ENCODE data around the gene OR51A2.
"Not testable (repeated sequence)": the region's sequence is repeated elsewhere in the genome, so short reads cannot be mapped to it uniquely, and the experiment has no call there.

OR51A2 gene

GRCh38 chr11:4955613-4956012 is at the start of gene OR51A2:
Gene OR51A2 (minus strand): TSS chr11:4955713. CDS start chr11:4955713, 0 bp downstream.
- not testable (repeated sequence) for DNase-seq

- peak; percentile 1 to 32 for DNase-seq
Measured at GRCh38 chr11:5004424-5005274, 49.1 kb upstream of the OR51A2 start.

GRCh38 chr11:4994551-4994950 is 39.0 kb upstream of the OR51A2 start, which contains the start of gene OR51L1:
Gene OR51L1 (plus strand): TSS chr11:4994851. CDS start chr11:4998983, 4,132 bp downstream.
- DNase-seq = no peak

- DNase-seq = no peak
Measured at GRCh38 chr11:4991060-4991459, 35.5 kb upstream of the OR51A2 start.

GRCh38 chr11:4983841-4984240 is 28.3 kb upstream of the OR51A2 start:
- DNase-seq = no peak

GRCh38 chr11:4982678-4983077 is 27.2 kb upstream of the OR51A2 start:
- no peak for DNase-seq

GRCh38 chr11:4979036-4979435 is 23.5 kb upstream of the OR51A2 start:
- DNase-seq = no peak

- no peak for DNase-seq
Measured at GRCh38 chr11:4975436-4975835, 19.9 kb upstream of the OR51A2 start.

GRCh38 chr11:4962816-4963215 is 7.3 kb upstream of the OR51A2 start:
- no peak for DNase-seq

- DNase-seq = no peak
Measured at GRCh38 chr11:4960877-4961276, 5.4 kb upstream of the OR51A2 start.

- DNase-seq = no peak
Measured at GRCh38 chr11:4957396-4957795, 1.9 kb upstream of the OR51A2 start.

GRCh38 chr11:4947505-4947904 is 8.0 kb downstream of the OR51A2 start, which contains the start of gene OR51A4:
Gene OR51A4 (minus strand): TSS chr11:4947605. CDS start chr11:4947100, 505 bp downstream.
- no peak for DNase-seq

- DNase-seq = no peak
Measured at GRCh38 chr11:4936745-4937144, 18.8 kb downstream of the OR51A2 start.

GRCh38 chr11:4932751-4933150 is 22.8 kb downstream of the OR51A2 start:
- no peak for DNase-seq

- DNase-seq = no peak
Measured at GRCh38 chr11:4926608-4927007, 28.9 kb downstream of the OR51A2 start.

- no peak for DNase-seq
Measured at GRCh38 chr11:4924239-4924638, 31.3 kb downstream of the OR51A2 start, which contains the start of gene OR51G1. Gene OR51G1 (minus strand): TSS chr11:4924339. CDS start chr11:4924339, 0 bp downstream.

GRCh38 chr11:4922304-4922703 is 33.2 kb downstream of the OR51A2 start:
- DNase-seq = no peak

- no peak for DNase-seq
Measured at GRCh38 chr11:4921796-4922195, 33.7 kb downstream of the OR51A2 start.

- no peak for DNase-seq
Measured at GRCh38 chr11:4919250-4919649, 36.3 kb downstream of the OR51A2 start, which contains the start of gene OR51G2. Gene OR51G2 (minus strand): TSS chr11:4919350. CDS start chr11:4915663, 3,687 bp downstream.

- DNase-seq = no peak
Measured at GRCh38 chr11:4916581-4916980, 38.9 kb downstream of the OR51A2 start.

Measured in hippocampal formation (tissue), 2 donors.